ENCODE measurements around the gene WWOX. TPM values are rescaled to one million over a fixed set of nuclear protein-coding genes. Genes with fewer than 3 reads are reported as not detected.

Gene WWOX
- polyA plus RNA-seq, 1 donor from 2014 or later, result 25.6 TPM

GRCh38 chr16:78321620-78322360, 222.3 kb downstream of the WWOX start:
- peak; percentile 93 for TF ChIP-seq EP300 (conservative IDR thresholded peaks at IDR 0.05; ENCODE audit: poor library complexity, severe bottlenecking)
- no peak for TF ChIP-seq MXI1 (conservative IDR thresholded peaks at IDR 0.05; ENCODE audit: poor library complexity, severe bottlenecking)
- peak; percentile 59 for TF ChIP-seq POLR2AphosphoS5 (IDR thresholded peaks at IDR 0.05)
- no peak for TF ChIP-seq EZH2 (IDR thresholded peaks at IDR 0.05; ENCODE audit: borderline replicate concordance, insufficient read depth, low read length, poor library complexity, severe bottlenecking)
- no peak for TF ChIP-seq TAF1 (IDR thresholded peaks at IDR 0.05; ENCODE audit: low read depth)
- TF ChIP-seq, protein P1, sequence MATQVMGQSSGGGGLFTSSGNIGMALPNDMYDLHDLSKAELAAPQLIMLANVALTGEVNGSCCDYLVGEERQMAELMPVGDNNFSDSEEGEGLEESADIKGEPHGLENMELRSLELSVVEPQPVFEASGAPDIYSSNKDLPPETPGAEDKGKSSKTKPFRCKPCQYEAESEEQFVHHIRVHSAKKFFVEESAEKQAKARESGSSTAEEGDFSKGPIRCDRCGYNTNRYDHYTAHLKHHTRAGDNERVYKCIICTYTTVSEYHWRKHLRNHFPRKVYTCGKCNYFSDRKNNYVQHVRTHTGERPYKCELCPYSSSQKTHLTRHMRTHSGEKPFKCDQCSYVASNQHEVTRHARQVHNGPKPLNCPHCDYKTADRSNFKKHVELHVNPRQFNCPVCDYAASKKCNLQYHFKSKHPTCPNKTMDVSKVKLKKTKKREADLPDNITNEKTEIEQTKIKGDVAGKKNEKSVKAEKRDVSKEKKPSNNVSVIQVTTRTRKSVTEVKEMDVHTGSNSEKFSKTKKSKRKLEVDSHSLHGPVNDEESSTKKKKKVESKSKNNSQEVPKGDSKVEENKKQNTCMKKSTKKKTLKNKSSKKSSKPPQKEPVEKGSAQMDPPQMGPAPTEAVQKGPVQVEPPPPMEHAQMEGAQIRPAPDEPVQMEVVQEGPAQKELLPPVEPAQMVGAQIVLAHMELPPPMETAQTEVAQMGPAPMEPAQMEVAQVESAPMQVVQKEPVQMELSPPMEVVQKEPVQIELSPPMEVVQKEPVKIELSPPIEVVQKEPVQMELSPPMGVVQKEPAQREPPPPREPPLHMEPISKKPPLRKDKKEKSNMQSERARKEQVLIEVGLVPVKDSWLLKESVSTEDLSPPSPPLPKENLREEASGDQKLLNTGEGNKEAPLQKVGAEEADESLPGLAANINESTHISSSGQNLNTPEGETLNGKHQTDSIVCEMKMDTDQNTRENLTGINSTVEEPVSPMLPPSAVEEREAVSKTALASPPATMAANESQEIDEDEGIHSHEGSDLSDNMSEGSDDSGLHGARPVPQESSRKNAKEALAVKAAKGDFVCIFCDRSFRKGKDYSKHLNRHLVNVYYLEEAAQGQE (IDR thresholded peaks at IDR 0.05; ENCODE audit: borderline replicate concordance), result peak; percentile 46
- no peak for TF ChIP-seq CTCF (IDR thresholded peaks at IDR 0.05; ENCODE audit: poor library complexity, severe bottlenecking)
- peak; percentile 33 for TF ChIP-seq RAD21 (conservative IDR thresholded peaks at IDR 0.05)
- peak; percentile 48 for TF ChIP-seq SMC3 (conservative IDR thresholded peaks at IDR 0.05; ENCODE audit: poor library complexity)
- H3K27ac ChIP-seq (ENCODE audit: low read length), result peak overlapping the region; percentile 61

DNA sequence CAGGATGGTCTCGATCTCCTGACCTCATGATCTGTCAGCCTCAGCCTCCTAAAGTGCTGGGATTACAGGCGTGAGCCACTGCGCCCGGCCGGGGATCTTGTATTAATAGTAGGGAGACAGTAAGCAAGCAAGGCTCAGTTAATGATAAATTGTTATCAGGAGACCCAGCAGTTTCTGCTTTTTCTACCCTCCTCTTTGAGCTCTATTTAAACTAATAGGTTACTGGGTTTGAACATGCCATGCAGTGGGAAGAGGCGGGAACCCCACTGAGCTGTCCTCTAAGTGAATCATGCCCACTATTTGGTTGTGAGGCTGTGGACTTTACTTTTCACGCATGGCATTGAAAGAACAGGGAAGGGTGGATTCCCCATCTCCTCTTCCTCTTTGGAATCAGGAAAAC, 223.9 kb downstream of the WWOX start:
- Histone ChIP-seq H3K9me3 (ENCODE audit: low read length) (no peaks in the 10 kb centered on the region), H3K9ac (ENCODE audit: low read length) (no peak overlapping the region), H3F3A (ENCODE audit: insufficient read depth, low read length, poor library complexity, severe bottlenecking) (no peaks in the 10 kb centered on the region), H3K9me2 (ENCODE audit: insufficient read depth, low read length) (no peaks in the 10 kb centered on the region), H3K27me3 (ENCODE audit: insufficient read depth, low read depth, low read length) (no peaks in the 10 kb centered on the region), H2AFZ (ENCODE audit: low read depth, low read length) (no peak overlapping the region), H3K27ac (ENCODE audit: low read length) (no peak overlapping the region), H3K79me2 (replicated peaks; ENCODE audit: insufficient read depth, low read length) (no peaks in the 10 kb centered on the region), H3K4me3 (ENCODE audit: low read length) (no peak overlapping the region), H4K20me1 (ENCODE audit: insufficient read depth) (no peaks in the 10 kb centered on the region), H3K36me3 (ENCODE audit: insufficient read depth, low read length) (no peaks in the 10 kb centered on the region), H3K4me2 (ENCODE audit: low read length) (no peak overlapping the region)
- TF ChIP-seq TAF1 (IDR thresholded peaks at IDR 0.05; ENCODE audit: low read depth) (no peak), EZH2 (IDR thresholded peaks at IDR 0.05; ENCODE audit: borderline replicate concordance, insufficient read depth, low read length, poor library complexity, severe bottlenecking) (no peak), POLR2AphosphoS5 (IDR thresholded peaks at IDR 0.05) (no peak), CTCF (IDR thresholded peaks at IDR 0.05; ENCODE audit: poor library complexity, severe bottlenecking) (no peak), RAD21 (conservative IDR thresholded peaks at IDR 0.05) (no peak), MXI1 (conservative IDR thresholded peaks at IDR 0.05; ENCODE audit: poor library complexity, severe bottlenecking) (no peak), EP300 (conservative IDR thresholded peaks at IDR 0.05; ENCODE audit: poor library complexity, severe bottlenecking) (no peak), SMC3 (conservative IDR thresholded peaks at IDR 0.05; ENCODE audit: poor library complexity) (no peak)
- TF ChIP-seq, protein P1 (IDR thresholded peaks at IDR 0.05; ENCODE audit: borderline replicate concordance), result no peak

More at GRCh38 chr16:78321620-78322360, 222.3 kb downstream of the WWOX start:
- Histone ChIP-seq H3F3A (ENCODE audit: insufficient read depth, low read length, poor library complexity, severe bottlenecking) (no peaks in the 10 kb centered on the region), H3K36me3 (ENCODE audit: insufficient read depth, low read length) (no peaks in the 10 kb centered on the region), H3K9ac (ENCODE audit: low read length) (peak overlapping the region; percentile 4), H3K4me3 (ENCODE audit: low read length) (peak overlapping the region; percentile 9), H3K9me2 (ENCODE audit: insufficient read depth, low read length) (no peaks in the 10 kb centered on the region), H3K9me3 (ENCODE audit: low read length) (no peaks in the 10 kb centered on the region), H3K79me2 (replicated peaks; ENCODE audit: insufficient read depth, low read length) (no peaks in the 10 kb centered on the region), H3K4me2 (ENCODE audit: low read length) (no peak overlapping the region), H4K20me1 (ENCODE audit: insufficient read depth) (no peaks in the 10 kb centered on the region), H3K27me3 (ENCODE audit: insufficient read depth, low read depth, low read length) (no peaks in the 10 kb centered on the region), H2AFZ (ENCODE audit: low read depth, low read length) (no peak overlapping the region)

Measured in neural cell (in vitro differentiated cells).